HG03354 (cell line): ENCODE data around the gene PNMA8B.

Source experiments
- ATAC-seq: cut with Tn5 transposase; IDR thresholded peaks from one replicate; pipeline ENCODE4 v1.9.1; 2021; ENCODE audit warnings: mild to moderate bottlenecking; ENCODE audit not compliant: unreplicated experiment, poor library complexity, severe bottlenecking

Gene PNMA8B

DNA sequence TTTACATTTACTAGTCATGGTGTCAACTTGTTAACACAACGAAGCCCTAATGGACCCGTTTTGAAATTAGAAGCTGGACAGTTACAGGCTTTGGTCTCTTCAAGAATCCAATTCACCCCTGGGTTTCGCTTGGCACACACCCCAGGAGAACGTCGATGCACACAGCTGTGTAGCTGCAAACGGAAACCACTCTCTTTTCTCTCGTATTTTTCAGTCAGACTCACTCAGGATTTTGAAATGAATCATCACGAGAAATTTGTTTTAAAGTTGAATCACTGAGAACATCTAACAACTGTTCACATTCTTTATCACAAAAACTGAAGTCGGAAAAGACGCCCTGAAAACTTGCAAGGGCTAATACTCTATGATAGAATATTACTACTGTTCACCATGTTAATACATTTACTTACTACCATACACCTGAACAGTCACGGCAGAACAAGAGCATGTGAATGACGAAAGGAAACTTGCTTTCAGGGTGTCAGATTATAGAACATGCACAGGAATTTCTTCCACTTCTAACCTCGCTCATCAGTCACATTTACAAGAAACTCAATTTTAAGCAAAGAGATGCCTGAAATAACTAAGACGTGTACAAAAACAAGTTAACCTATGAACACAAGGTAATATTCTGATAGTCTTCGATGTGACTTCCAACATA, 29.0 kb downstream of the PNMA8B start:
- no peak for ATAC-seq

GRCh38 chr19:46463516-46463915, 32.2 kb downstream of the PNMA8B start:
- ATAC-seq: no peak

DNA sequence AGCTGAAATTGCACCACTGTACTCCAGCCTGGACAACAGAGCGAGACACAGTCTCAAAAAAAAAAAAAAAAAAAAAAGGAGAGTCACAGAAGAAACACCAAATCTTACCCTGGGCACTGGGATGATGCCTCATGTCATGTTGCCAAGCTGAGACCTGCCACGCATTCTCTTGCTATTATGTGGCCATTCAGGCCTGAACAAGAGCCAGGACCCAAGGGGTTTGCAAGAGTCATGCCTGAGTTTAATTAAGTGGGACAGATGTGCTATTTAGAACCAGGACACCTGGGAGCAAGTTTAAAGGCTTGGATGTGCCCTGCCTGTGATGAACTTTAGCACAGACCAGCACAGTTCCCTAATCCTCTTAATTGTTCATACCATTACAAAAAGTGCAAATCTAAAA, 34.1 kb downstream of the PNMA8B start:
- no peak for ATAC-seq

- ATAC-seq: no peak
These were observed 34.7 kb downstream of the PNMA8B start for GRCh38 chr19:46460981-46461380.

GRCh38 chr19:46460055-46460454, 35.6 kb downstream of the PNMA8B start:
- no peak for ATAC-seq

GRCh38 chr19:46456930-46457329, 38.7 kb downstream of the PNMA8B start:
- no peak for ATAC-seq

- ATAC-seq: no peak
These were observed 41.4 kb downstream of the PNMA8B start for GRCh38 chr19:46454244-46454643.

DNA sequence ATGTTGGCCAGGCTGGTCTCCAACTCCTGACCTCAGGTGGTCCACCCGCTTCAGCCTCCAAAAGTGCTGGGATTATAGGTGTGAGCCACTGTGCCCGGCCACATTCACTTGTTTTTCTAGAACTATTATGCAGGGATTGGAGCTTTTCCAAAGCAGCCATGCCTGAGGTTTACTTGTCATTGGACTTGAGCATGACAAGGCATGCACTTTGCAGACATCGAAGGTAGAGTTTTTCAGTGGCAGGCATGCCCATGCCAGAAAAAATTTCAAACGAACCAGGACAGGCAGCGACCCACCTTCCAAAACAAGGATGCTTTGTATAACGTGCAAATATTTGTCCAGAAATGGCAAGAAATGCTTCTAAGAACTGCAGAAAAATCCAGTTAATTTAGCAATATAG, 42.0 kb downstream of the PNMA8B start:
- ATAC-seq: no peak

DNA sequence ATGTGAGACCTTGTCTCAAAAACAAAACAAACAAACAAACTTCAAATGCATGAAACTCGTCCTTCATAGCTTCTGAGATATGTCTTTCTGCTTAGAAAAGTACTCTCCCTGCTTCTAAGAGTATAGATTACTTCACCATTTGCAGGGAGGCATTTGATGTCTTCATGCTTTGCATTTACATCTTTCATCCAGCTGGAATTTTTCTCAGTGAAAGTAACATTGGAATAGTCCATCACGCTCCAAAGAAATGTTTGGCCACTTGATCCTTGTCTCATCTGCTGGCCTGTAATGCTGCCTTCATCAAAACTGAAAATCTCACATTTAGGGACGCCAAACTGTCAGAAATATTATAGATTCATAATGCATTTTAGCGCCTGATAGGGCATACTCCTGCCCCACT, 43.5 kb downstream of the PNMA8B start:
- ATAC-seq: no peak

- ATAC-seq: no peak
These were observed 44.3 kb downstream of the PNMA8B start for GRCh38 chr19:46451352-46451751.

- ATAC-seq: no peak
These were observed 44.9 kb downstream of the PNMA8B start for GRCh38 chr19:46450737-46451136.

GRCh38 chr19:46449228-46449627, 46.4 kb downstream of the PNMA8B start:
- ATAC-seq: no peak

DNA sequence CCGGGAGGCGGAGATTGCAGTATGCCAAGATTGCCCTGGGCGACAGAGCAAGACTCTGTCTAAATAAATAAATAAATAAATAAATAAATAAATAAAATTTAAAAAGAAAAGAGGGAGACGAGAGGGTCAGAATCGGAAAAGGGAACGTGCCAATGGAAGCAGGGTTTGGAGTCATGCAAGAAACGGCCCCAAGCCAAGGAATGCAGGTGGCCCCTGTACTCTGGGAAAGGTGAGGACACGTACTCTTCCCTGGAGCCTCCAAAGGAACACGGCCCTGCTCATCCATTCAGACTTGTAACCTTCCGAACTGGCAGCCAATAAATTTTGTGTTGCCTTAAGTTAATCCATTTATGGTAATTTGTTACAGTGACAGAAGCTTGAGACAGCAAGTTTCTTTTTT, 47.1 kb downstream of the PNMA8B start:
- no peak for ATAC-seq

GRCh38 chr19:46447824-46448223, 47.8 kb downstream of the PNMA8B start:
- no peak for ATAC-seq

- no peak for ATAC-seq
These were observed 48.7 kb downstream of the PNMA8B start for GRCh38 chr19:46447006-46447405.

- no peak for ATAC-seq
These were observed 49.6 kb downstream of the PNMA8B start for GRCh38 chr19:46446021-46446420.

DNA sequence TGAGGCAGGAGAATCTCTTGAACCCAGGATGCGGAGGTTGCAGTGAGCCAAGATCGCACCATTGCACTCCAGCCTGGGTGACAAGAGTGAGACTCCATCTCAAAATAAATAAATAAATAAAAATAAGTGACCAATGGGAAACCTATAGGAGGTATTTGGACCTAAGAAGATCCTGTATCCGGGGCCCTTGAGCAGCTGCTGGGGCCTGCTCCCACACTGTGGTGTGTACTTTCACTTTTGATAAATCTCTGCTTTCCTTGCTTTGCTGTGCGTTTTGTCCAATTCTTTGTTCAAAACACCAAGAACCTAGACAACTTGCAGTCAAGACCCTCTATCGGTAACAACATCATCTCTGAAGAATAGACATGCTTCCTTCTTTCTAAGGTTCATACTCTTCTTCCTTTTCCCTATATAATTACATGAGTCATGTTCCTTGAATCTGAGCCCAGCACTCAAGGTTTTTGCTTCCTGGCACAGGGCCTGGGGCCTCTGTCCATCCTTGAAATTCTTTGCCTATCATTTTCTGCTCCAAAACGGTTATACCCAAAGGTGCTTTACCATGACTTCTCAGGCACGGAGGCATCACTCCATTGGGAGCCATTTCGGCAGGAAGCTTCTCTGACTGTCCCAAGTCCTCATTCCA, 52.7 kb downstream of the PNMA8B start:
- ATAC-seq: no peak

GRCh38 chr19:46441866-46442265, 53.8 kb downstream of the PNMA8B start:
- no peak for ATAC-seq
